Activated CD4-positive, alpha-beta T cell treated with anti-CD3 and anti-CD28 coated beads, Interleukin-2, amount 50 U/mL, for 24 hours (primary cell): ENCODE results near the gene LZIC.

ENCODE experiments used
- DNase-seq, 2 donors: peaks; one replicate each; pipeline ENCODE4 v3.0.0-alpha.2; 2020; ENCODE audit warnings: low read depth in 1 of 2, low spot score in 1 of 2

Gene LZIC

DNA sequence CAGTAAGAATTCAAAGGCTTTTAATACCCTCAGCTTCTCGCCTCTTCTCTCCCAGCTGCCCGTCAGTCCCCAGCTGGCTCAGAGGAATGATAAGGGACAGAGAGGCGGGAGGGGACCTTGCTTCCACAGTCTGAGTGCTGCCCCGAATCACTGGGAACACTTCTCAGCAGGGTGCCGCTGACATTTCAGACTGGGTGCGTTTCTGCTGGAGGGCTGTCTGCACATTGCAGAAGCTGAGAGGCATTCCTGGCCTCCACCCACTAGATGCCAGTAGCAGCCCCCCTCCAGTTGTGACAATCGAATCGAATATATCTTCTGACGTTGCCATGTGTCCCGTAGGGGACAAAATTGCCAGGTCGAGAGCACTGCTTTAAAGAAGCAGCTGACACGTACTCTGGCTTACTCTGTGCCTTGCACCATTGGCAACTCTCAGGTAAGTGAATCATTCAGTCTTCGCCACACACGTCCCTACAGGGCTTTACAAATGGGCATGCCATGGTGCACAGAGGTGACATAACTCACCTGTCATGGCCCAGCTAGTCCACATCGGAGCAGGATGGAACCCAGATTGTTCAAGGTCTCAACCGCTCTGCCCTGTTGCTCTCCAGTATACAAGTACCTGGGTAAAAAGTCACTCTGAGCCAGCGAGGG, 57.0 kb downstream of the LZIC start:
- DNase-seq = no peak

DNA sequence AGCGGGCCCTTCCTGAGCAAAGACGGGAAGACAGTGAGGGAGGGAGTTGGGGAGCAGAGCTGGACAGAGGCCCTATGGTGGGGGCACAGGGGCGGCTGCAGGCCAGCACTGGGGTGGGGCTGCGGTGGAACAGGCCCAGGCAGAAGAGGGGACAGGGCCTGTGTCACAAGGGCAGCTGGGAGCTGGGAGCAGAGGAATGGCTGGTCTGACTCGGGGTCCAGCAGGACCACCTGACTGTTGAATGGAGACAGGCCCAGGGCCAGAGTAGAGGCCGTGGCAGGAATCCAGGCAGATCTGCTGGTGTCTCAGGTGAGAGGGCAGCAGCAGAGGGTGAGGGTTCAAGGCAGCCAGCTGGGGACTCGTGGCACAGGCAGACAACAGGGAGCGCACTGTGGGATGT, 58.4 kb downstream of the LZIC start:
- DNase-seq = no peak

DNA sequence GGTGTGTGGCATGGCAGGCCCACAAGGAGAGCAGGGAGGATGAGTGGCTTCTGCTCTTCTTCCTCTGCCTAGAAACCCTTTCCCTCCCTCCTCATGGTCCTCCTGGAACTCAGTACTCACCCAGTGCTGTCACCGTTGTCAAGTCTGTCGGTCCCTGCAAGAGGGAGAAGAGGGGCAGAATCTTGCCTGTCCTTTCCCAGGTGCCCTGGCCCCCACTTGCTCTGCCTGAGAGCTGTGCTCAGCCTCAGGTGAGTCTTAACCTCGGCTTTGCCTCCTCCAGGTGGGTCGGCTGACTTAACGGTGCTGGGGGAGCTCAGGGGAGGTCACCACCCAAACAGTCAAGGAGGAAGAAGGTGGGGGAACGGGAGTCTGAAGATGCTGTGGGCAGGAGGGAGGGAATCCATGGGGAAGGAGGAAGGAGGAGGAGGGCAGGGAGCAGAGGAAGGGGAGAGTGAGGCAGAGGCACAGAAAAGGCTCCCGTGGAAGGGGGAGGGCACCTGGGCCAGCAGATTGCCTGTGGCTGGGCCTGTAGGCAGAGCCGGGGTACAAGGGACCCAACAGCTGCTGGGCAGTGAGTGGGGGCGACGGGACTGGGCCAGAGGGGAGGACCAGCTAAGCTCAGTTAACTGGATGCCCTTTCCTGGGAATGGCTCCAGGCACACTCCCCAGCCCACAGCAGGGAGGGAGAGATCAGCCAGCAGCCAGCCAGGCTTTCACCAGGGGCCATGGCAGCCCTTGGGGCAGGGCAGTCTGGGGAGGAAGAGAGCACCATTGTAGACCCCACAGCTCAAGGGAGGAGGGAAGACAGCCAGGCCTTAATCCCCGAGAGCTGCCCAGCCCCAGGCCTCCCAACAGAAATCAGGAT, 59.4 kb downstream of the LZIC start:
- no peak for DNase-seq

DNA sequence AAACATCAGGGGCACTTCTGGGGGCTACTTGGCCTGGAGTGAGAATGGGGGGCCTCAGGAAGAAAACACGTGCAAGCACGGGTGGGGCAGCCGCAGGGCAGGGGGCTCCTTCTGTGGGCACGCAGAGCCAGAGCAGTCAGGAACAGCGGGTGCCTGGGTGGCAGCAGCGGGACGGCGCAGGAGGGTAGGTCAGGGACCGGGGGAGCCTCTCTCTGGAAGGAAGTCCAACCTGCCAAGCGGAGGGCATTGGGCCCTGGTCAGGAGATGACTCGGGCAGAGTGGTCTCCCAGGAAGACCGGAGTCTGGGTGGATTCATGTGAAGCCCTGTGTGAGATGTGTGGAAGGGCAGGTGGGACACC, 60.3 kb downstream of the LZIC start:
- no peak for DNase-seq

DNA sequence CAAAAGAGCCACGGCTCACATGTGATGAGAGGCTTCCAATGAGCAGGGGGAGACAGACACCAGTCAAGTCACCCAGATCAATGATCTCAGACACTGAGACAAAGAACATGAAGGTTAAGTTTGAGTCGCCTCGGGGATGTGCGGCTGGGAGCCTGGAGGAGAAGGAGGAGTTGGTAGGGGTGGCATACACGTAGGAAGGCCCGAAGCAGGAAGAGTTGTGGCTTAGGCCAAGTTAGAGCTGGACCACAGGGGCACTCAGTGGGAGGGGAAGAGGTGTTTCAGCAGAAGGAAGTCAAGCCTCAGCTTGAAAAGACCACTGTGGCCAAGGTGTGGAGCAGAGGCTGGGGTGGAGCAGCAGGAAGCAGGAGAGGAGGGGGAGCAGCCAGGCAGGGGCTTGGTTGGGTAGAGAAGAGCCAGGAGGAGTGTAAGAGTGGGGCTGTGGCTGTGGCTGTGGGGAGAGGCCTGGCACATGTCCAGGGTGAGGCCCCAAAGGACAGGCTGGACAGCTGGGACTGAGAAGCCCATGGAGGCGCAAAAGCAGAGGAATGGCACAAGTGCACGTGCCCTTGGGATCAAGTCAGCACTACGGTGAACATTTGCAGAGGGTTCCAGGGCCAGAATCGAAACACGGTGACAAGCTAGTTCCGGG, 60.8 kb downstream of the LZIC start:
- DNase-seq = no peak

DNA sequence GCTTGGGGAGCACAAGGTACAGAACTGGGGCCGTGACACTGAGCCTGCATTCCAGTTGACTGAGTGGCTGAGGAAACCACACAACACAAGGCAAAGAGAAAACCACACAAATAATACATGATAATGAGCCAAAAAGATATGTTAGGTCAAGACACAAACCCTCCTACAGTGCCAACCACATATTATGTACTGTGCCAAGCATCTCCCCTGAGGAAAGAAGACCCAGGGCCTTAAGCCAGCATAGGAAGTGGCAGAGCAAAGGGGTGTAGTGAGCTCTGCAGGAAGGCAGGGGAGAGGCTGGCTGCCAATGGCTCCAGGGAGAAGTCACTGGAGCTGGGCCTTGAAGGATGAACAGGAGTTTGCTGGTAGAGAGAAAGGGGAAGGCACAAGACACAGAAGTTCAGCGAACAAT, 61.3 kb downstream of the LZIC start:
- no peak for DNase-seq
